Vagina (tissue), 2 donors: Measurements from ENCODE around the gene RNF214. TPM values are rescaled to one million over a fixed set of nuclear protein-coding genes. Genes with fewer than 3 reads are reported as not detected.

Source experiments
- DNase-seq, 2 donors: peaks; one replicate each; pipeline ENCODE4 v3.0.0-alpha.2; 2017; ENCODE audit errors: extremely low spot score in 2 of 2
- H3K27ac ChIP-seq: fragments of 200-600 bp; sonication (generic); one replicate; pipeline ENCODE4 v1.5.1; 2019
- H3K27me3 ChIP-seq: fragments of 200-600 bp; sonication (generic); one replicate; pipeline ENCODE4 v1.5.1; 2019
- H3K36me3 ChIP-seq, 2 donors: fragments of 200-600 bp; sonication (generic); one replicate each; pipeline ENCODE4 v1.5.1; 2017 to 2019
- H3K4me1 ChIP-seq: fragments of 200-600 bp; sonication (generic); one replicate; pipeline ENCODE4 v1.5.1; 2019
- H3K4me3 ChIP-seq, 2 donors: fragments of 200-600 bp; sonication (generic); 1 replicate in 1 of 2; 2 replicates in 1 of 2; pipeline ENCODE4 v1.5.1; 2016 to 2019
- H3K9me3 ChIP-seq: fragments of 200-600 bp; sonication (generic); one replicate; pipeline ENCODE4 v1.5.1; 2019
- POLR2A ChIP-seq, 2 donors: fragments of 450-650 bp; IDR thresholded peaks; one replicate each; pipeline ENCODE4 v1.6.1; 2017; ENCODE audit warnings: antibody characterized with exemption in 2 of 2, mild to moderate bottlenecking in 2 of 2, moderate library complexity in 2 of 2
- POLR2AphosphoS5 ChIP-seq, 2 donors: sonication (generic); formaldehyde crosslinking; IDR thresholded peaks; one replicate each; pipeline ENCODE4 v1.9.0; 2017; ENCODE audit warnings: antibody characterized with exemption in 2 of 2, mild to moderate bottlenecking in 2 of 2, low read depth in 1 of 2; ENCODE audit not compliant: insufficient read depth in 1 of 2
- intact Hi-C: fragments of 100-400 bp; cut with DNase I; formaldehyde crosslinking; loops from one replicate; pipeline ENCODE4 v1.15.1; 2023
- total RNA-seq: library from RNA; depleted of rRNA; stranded (reverse); fragments of >200 nt; gene quantifications from one replicate; pipeline ENCODE4 v1.2.3, GENCODE V29; 2016
- TF ChIP-seq, protein P1 (sequence below), 3 experiments: fragments of 450-650 bp in 2 of 3; fragments of 200-600 bp in 1 of 3; sonication (generic) in 1 of 3; IDR thresholded peaks; one replicate each; pipeline ENCODE4 v1.5.1; 2017 to 2019; ENCODE audit warnings: antibody characterized with exemption in 3 of 3, mild to moderate bottlenecking in 2 of 3, moderate library complexity in 2 of 3

Gene RNF214
- total RNA-seq, 1 donor from 2014 or later: 10.8 TPM

DNA sequence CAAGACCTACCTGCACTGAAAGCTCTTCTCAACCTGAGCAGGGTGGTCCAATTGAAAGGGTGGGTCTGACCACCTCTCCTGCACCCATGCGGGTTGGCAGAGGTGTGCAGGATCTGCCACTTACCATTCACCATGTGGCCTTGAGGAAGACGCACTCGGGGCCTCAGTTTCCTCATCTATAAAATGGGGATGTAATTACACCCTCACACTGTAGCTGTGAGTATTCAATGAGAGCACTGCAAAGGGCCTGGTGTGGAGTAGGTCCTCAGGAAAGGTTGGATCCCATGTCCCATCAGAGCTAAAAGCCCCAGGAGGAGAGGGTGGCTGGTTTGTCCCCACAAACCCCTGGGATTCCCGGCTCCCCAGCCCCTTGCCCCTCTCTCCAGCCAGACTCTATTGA is 33.9 kb upstream of the RNF214 start:
- DNase-seq: no peak
- H3K27me3 ChIP-seq: no peaks in the 10 kb centered on the region
- peak overlapping the region; percentile 78 for H3K27ac ChIP-seq
- peak overlapping the region; percentile 46 to 54 for H3K4me3 ChIP-seq
- intact Hi-C loops: loop anchor here (2.0 kb wide), 1 partner anchor 20 kb away; no protein-coding TSS in a partner anchor
- H3K36me3 ChIP-seq: peaks cover 0 to 5% of the 10 kb centered on the region in 2 donors
- peaks cover 21% of the 10 kb centered on the region for H3K4me1 ChIP-seq
- H3K9me3 ChIP-seq: no peaks in the 10 kb centered on the region
- TF ChIP-seq POLR2AphosphoS5 (IDR thresholded peaks at IDR 0.05; ENCODE audit: insufficient read depth in 1 of 2, low read depth in 1 of 2): no peak
- TF ChIP-seq, protein P1, sequence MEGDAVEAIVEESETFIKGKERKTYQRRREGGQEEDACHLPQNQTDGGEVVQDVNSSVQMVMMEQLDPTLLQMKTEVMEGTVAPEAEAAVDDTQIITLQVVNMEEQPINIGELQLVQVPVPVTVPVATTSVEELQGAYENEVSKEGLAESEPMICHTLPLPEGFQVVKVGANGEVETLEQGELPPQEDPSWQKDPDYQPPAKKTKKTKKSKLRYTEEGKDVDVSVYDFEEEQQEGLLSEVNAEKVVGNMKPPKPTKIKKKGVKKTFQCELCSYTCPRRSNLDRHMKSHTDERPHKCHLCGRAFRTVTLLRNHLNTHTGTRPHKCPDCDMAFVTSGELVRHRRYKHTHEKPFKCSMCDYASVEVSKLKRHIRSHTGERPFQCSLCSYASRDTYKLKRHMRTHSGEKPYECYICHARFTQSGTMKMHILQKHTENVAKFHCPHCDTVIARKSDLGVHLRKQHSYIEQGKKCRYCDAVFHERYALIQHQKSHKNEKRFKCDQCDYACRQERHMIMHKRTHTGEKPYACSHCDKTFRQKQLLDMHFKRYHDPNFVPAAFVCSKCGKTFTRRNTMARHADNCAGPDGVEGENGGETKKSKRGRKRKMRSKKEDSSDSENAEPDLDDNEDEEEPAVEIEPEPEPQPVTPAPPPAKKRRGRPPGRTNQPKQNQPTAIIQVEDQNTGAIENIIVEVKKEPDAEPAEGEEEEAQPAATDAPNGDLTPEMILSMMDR (IDR thresholded peaks at IDR 0.05): no peak
- TF ChIP-seq POLR2A (IDR thresholded peaks at IDR 0.05): no peak

DNA sequence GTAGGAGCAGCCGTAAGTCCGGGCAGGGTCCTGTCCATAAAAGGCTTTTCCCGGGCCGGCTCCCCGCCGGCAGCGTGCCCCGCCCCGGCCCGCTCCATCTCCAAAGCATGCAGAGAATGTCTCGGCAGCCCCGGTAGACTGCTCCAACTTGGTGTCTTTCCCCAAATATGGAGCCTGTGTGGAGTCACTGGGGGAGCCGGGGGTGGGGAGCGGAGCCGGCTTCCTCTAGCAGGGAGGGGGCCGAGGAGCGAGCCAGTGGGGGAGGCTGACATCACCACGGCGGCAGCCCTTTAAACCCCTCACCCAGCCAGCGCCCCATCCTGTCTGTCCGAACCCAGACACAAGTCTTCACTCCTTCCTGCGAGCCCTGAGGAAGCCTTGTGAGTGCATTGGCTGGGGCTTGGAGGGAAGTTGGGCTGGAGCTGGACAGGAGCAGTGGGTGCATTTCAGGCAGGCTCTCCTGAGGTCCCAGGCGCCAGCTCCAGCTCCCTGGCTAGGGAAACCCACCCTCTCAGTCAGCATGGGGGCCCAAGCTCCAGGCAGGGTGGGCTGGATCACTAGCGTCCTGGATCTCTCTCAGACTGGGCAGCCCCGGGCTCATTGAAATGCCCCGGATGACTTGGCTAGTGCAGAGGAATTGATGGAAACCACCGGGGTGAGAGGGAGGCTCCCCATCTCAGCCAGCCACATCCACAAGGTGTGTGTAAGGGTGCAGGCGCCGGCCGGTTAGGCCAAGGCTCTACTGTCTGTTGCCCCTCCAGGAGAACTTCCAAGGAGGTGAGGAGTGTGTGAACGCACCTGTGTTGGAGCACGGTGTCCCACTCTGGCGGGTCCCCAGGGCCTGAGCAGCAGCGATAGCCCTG is 33.2 kb upstream of the RNF214 start, which contains the start of gene TAGLN:
TAGLN (plus strand) TSS at position 318 of the 863 bp plus-strand sequence. CDS start 3,644 bp downstream, outside the sequence.
- H3K4me3 ChIP-seq: peak within 1 kb of the TSS; percentile 46 to 54
- no peak for TF ChIP-seq POLR2A (IDR thresholded peaks at IDR 0.05)
- TF ChIP-seq POLR2AphosphoS5 (IDR thresholded peaks at IDR 0.05; ENCODE audit: insufficient read depth in 1 of 2, low read depth in 1 of 2): peak; percentile 60 to 88
- no peaks in the 10 kb centered on the region for H3K27me3 ChIP-seq
- H3K27ac ChIP-seq: peak within 1 kb of the TSS; percentile 78
- H3K4me1 ChIP-seq: peaks cover 21% of the 10 kb centered on the region
- intact Hi-C loops: loop anchor here (2.0 kb wide), 1 partner anchor 20 kb away; no protein-coding TSS in a partner anchor
- H3K36me3 ChIP-seq: peaks cover 0 to 10% of the 10 kb centered on the region in 2 donors
- no peak for DNase-seq
- no peaks in the 10 kb centered on the region for H3K9me3 ChIP-seq

DNA sequence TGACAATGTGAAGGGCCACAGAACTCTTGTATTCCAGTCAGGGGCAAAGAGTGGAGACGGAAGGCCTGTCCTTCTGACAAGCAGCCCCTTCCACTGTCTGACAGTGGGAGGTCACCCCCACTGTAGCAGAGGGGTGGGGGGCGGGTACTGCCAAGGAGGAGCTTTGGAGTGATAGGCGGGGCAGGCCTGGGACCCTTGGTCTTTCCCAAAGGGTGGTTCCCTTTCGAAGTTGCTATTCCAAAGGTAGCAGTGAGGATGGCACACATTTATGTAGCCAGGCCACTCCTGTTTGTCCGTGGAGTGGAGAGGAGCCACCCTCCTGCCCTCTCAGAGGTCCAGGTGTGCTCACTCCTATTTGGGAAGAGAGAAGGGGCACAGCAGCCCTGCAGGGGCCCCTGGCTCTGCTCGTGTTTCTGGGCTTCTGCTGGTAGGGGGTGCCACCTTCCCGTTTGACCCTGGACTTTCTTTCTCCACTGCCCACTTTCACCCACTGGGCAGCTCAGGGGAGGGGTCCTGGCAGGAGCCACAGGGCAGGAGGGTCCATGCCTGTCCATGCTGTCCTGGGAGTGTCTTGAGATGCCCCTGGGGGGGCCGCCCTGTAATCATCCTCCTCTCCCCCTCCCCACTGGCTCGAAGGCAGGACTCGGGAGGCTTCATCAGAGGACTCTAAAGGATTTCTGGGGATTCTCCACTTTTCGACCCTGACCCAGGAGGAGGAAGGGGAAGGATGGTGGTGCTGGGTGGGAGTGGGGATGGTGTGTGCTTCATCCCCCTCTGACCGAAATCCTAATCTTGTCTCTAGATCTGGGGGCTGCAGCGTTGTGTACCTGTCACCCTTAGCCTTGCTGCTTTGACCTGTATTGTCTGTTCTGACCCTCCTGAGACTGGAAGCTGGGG is 32.3 kb upstream of the RNF214 start:
- TF ChIP-seq POLR2AphosphoS5 (IDR thresholded peaks at IDR 0.05; ENCODE audit: insufficient read depth in 1 of 2, low read depth in 1 of 2): no peak
- TF ChIP-seq POLR2A (IDR thresholded peaks at IDR 0.05): no peak
- TF ChIP-seq, protein P1 (IDR thresholded peaks at IDR 0.05): no peak
- H3K27ac ChIP-seq: peak overlapping the region; percentile 78
- H3K9me3 ChIP-seq: no peaks in the 10 kb centered on the region
- intact Hi-C loops: loop anchor here (2.0 kb wide), 1 partner anchor 19 kb away; no protein-coding TSS in a partner anchor
- peak overlapping the region; percentile 46 to 54 for H3K4me3 ChIP-seq
- DNase-seq: no peak
- peaks cover 0 to 19% of the 10 kb centered on the region in 2 donors for H3K36me3 ChIP-seq
- no peaks in the 10 kb centered on the region for H3K27me3 ChIP-seq
- peaks cover 21% of the 10 kb centered on the region for H3K4me1 ChIP-seq

DNA sequence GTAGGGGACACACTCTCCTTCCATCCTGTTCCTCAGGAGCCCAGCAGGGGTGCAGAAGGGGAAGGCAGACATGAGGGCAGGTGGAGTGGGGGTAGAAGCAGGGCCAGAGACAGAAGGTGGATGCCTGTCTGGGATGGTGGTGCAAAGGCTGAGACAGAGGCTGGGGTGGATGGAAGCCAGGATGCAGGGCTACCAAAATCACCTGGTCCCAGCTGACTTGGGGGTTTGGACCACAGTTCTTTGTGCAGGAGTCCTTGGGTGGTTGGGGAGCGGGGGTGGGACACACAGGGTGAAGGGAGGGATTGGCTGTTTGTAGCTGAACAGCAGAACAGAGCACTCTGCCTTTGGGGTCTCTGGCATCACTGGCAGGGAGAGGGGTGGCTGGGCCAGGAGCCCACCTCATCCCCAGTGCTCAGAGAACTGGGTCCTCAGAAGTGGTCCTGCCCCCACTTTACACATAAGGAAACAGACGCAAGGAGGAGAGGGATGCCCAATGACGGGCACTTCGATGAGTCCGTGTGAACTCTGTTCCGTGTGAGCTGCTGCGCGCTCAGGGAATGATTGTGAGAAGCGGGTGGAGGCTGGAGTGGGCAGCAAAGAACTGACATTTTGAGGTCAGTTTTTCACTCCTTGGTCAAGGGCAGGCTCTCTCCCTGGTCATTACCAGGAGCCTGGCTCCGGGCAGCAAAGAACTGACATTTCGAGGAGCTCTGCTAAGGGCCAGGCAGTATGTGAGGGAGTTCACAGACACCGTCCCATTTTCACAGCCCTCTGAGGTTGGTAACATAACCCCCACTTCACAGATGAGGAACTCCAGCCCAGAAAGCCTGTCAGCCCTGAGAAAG is 31.4 kb upstream of the RNF214 start:
- Histone ChIP-seq H3K27me3 (no peaks in the 10 kb centered on the region), H3K36me3 (peaks cover 0 to 23% of the 10 kb centered on the region in 2 donors)
- intact Hi-C loops: no loop called here

More for the DNA sequence above, 31.4 kb upstream of the RNF214 start:
- peak overlapping the region; percentile 46 to 54 for H3K4me3 ChIP-seq
- H3K4me1 ChIP-seq: peaks cover 21% of the 10 kb centered on the region
- no peak for TF ChIP-seq POLR2A (IDR thresholded peaks at IDR 0.05)
- no peak for TF ChIP-seq POLR2AphosphoS5 (IDR thresholded peaks at IDR 0.05; ENCODE audit: insufficient read depth in 1 of 2, low read depth in 1 of 2)
- TF ChIP-seq, protein P1 (IDR thresholded peaks at IDR 0.05): no peak
- no peaks in the 10 kb centered on the region for H3K9me3 ChIP-seq
- peak overlapping the region; percentile 78 for H3K27ac ChIP-seq
- no peak for DNase-seq
